ENCODE data around the gene NSD1. TPM values are rescaled to one million over a fixed set of nuclear protein-coding genes. Genes with fewer than 3 reads are reported as not detected.

The NSD1 gene
- total and polyA plus RNA-seq, 2 of the 8 experiments (the other 6 are each of a cell fraction or from before 2014, with no cell fraction given): 22.8 to 168 TPM

GRCh38 chr5:177163500-177163899 is 29.9 kb downstream of the NSD1 start:
- Histone ChIP-seq H2BK120ac (replicated peaks; ENCODE audit: low read depth, low read length) (no peak overlapping the region), H2AK5ac (ENCODE audit: low read depth, low read length) (no peak overlapping the region), H4K20me1 (replicated peaks in 1 of 2; ENCODE audit: control insufficient read depth in 1 of 2, insufficient read depth in 2 of 2, low read length in 2 of 2) (peaks cover 4 to 15% of the 10 kb centered on the region in 2 experiments), H3K9ac (replicated peaks in 1 of 4; ENCODE audit: extremely low read depth in 1 of 4, low read depth in 3 of 4, low read length in 3 of 4) (no peak overlapping the region), H2BK12ac (ENCODE audit: low read depth, low read length) (no peak overlapping the region), H3K56ac (replicated peaks; ENCODE audit: insufficient read length, low read depth, low read length) (no peak overlapping the region), H3K23me2 (ENCODE audit: low read depth, low read length) (no peaks in the 10 kb centered on the region), H3K27ac (ENCODE audit: low read depth, low read length) (no peak overlapping the region), H3K23ac (ENCODE audit: insufficient read length) (no peak overlapping the region), H3K9me3 (ENCODE audit: insufficient read depth in 2 of 2, low read depth in 1 of 2, low read length in 1 of 2) (no peaks in the 10 kb centered on the region), H2BK5ac (ENCODE audit: low read depth, low read length) (no peak overlapping the region), H2BK20ac (ENCODE audit: low read length) (no peak overlapping the region), H3K4me1 (replicated peaks in 1 of 4; ENCODE audit: control insufficient read depth in 3 of 4, insufficient read depth in 4 of 4, low read length in 3 of 4) (no peaks in the 10 kb centered on the region), H3K79me2 (ENCODE audit: control insufficient read depth in 1 of 2, insufficient read depth in 2 of 2, low read length in 2 of 2) (peaks cover 18 to 95% of the 10 kb centered on the region in 2 experiments), H3K79me1 (ENCODE audit: low read depth, low read length) (peaks cover 6% of the 10 kb centered on the region; the same call in 1 of the 2 replicates), H3K4me2 (ENCODE audit: insufficient read depth in 1 of 2, low read depth in 2 of 2, low read length in 2 of 2) (no peak overlapping the region), H3K4me3 (ENCODE audit: extremely low read depth in 1 of 4, insufficient read depth in 2 of 4, low read depth in 3 of 4, low read length in 4 of 4) (no peak overlapping the region), H3K27me3 (replicated peaks in 1 of 4; ENCODE audit: control insufficient read depth in 3 of 4, extremely low read depth in 1 of 4, insufficient read depth in 3 of 4, low read length in 3 of 4) (no peaks in the 10 kb centered on the region), H2AFZ (ENCODE audit: low read length) (no peak overlapping the region), H4K91ac (replicated peaks; ENCODE audit: insufficient read length, low read length) (no peak overlapping the region), H4K8ac (ENCODE audit: extremely low read depth, insufficient read depth, low read length) (no peak overlapping the region), H3K14ac (ENCODE audit: insufficient read length) (no peak overlapping the region), H2BK15ac (ENCODE audit: low read length) (no peak overlapping the region), H3K18ac (ENCODE audit: extremely low read depth, low read length) (no peak overlapping the region), H3K4ac (replicated peaks; ENCODE audit: insufficient read length, low read depth, low read length) (no peak overlapping the region), H4K5ac (ENCODE audit: insufficient read length, low read depth, low read length) (no peak overlapping the region), H3K36me3 (ENCODE audit: control insufficient read depth in 2 of 4, insufficient read depth in 4 of 4, low read length in 3 of 4) (peaks cover 0 to 14% (median under 1%) of the 10 kb centered on the region in 4 experiments; a peak in 3 of 8 replicates)
- CTCF ChIA-PET (ENCODE audit: partially characterized antibody): interaction anchor here (2.2 kb wide), 1 partner anchor 49 kb away, joined by 8 read pairs; no protein-coding TSS in a partner anchor
- no peak for TF ChIP-seq SAP30 (IDR thresholded peaks at IDR 0.05; ENCODE audit: insufficient read depth, insufficient replicate concordance, low read length)
- no peak for TF ChIP-seq CHD1 (IDR thresholded peaks at IDR 0.05; ENCODE audit: low read depth, low read length)
- TF ChIP-seq SRF (IDR thresholded peaks at IDR 0.05; ENCODE audit: low read depth, low read length): no peak
- no peak for TF ChIP-seq TAF7 (optimal IDR thresholded peaks at IDR 0.05; ENCODE audit: borderline replicate concordance, low read depth, low read length)
- no peak for TF ChIP-seq SIX5 (IDR thresholded peaks at IDR 0.05; ENCODE audit: low read depth, low read length)
- WGBS, 2 experiments (ENCODE audit: extremely low coverage in 1 of 2, insufficient coverage in 1 of 2, insufficient read length in 1 of 2, insufficient replicate concordance in 2 of 2, low coverage in 1 of 2, low lambda C conversion rate in 2 of 2, missing lambda C conversion rate in 1 of 2): 93% methylated on average over 2 of the region's 2 CpGs; no CpG with 5 or more reads in 1 of the 2 experiments
- POLR2A ChIA-PET (ENCODE audit: partially characterized antibody): interaction anchor here (0.7 to 4.0 kb wide), 6 partner anchors 10 to 30 kb away, joined by 3 to 21 read pairs (median 6); partner anchors contain the start of gene NSD1
- DNase-seq (ENCODE audit: low read depth in 1 of 2, low spot score in 2 of 2) (no peak), FAIRE-seq (no peak)
